ENCODE measurements around the gene CPLANE2.

Gene CPLANE2

DNA sequence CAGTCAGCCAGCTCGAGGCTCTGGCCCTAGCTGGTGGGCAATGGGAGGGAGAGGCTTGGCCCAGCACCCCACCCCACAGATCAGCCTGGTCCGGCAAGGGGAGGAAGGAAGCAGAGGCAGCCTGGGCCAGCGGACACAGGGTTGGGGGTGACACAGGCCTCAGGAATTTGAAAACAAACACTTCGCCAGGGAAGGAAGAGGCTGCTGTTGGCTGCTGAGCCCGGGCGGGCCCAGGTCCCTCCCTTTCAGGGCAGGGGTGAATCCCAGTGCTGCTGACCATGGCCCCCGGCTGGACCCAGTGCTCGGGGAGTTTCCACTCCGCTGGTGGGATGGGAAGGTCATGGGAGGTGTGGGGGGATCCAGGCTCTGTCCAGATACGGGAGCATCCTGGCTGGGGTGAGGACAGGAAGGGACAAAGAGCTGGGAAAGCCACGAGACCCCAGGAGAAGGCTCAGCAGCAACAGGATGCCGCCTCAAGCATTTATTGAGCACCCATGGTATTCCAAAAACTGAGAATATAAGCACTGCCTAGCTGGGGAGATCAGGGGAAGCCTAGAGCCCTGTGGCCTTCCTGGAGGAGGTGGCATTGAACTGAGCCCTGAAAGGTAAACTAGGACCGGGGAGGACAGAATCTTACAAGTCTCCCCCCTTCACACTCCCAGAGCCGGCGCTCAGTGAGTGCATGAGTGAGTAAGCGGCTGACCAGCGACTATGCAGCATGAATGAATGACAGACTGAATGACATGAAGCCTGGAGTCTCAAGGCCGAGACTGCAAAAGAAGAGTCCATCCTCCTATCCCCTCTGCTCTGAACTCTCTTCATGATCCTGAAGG, 54.9 kb downstream of the CPLANE2 start:
- ATAC-seq (replicated peaks; ENCODE audit: extremely low read depth, poor library complexity, severe bottlenecking): no peak
- Mint-ChIP-seq H3K27ac (ENCODE audit: low read depth) (no peak overlapping the region), H3K4me1 (no peaks in the 10 kb centered on the region), H3K9me3 (no peaks in the 10 kb centered on the region), H3K36me3 (ENCODE audit: insufficient read depth) (no peaks in the 10 kb centered on the region), H3K4me3 (no peak overlapping the region), H3K27me3 (peaks cover 7% of the 10 kb centered on the region)
- DNase-seq (ENCODE audit: low spot score in 2 of 2): no peak

Measured in central memory CD8-positive, alpha-beta T cell (primary cell).